Globus pallidus (tissue), 1 donor: ENCODE data around the gene ELF5.

ENCODE experiments used
- DNase-seq: peaks from one replicate; pipeline ENCODE4 v3.0.0-alpha.2; 2015; ENCODE audit warnings: low spot score

Gene ELF5

GRCh38 chr11:34454308-34455032 lies 59.1 kb downstream of the ELF5 start:
- peak; percentile 15 for DNase-seq

- DNase-seq, result no peak
Measured at GRCh38 chr11:34451053-34451452, 62.5 kb downstream of the ELF5 start.

GRCh38 chr11:34449013-34449412 lies 64.6 kb downstream of the ELF5 start:
- no peak for DNase-seq

- no peak for DNase-seq
Measured at GRCh38 chr11:34448223-34448994, 65.2 kb downstream of the ELF5 start.

GRCh38 chr11:34447044-34447443 lies 66.5 kb downstream of the ELF5 start:
- DNase-seq, result no peak

- no peak for DNase-seq
Measured at GRCh38 chr11:34446386-34446785, 67.2 kb downstream of the ELF5 start.

GRCh38 chr11:34445956-34446355 lies 67.6 kb downstream of the ELF5 start:
- no peak for DNase-seq

GRCh38 chr11:34444428-34444827 lies 69.2 kb downstream of the ELF5 start:
- DNase-seq, result no peak

- no peak for DNase-seq
Measured at GRCh38 chr11:34443136-34443535, 70.5 kb downstream of the ELF5 start.

GRCh38 chr11:34441814-34442213 lies 71.8 kb downstream of the ELF5 start:
- no peak for DNase-seq

- no peak for DNase-seq
Measured at GRCh38 chr11:34439610-34440198, 73.9 kb downstream of the ELF5 start.

- peak; percentile 97 for DNase-seq
Measured at GRCh38 chr11:34438529-34439507, 74.8 kb downstream of the ELF5 start, which contains the start of gene CAT. Gene CAT, plus strand, starts transcription at chr11:34438934. Its CDS starts 80 bp downstream, at chr11:34439014.

GRCh38 chr11:34437224-34438125 lies 76.1 kb downstream of the ELF5 start:
- DNase-seq, result no peak

GRCh38 chr11:34433899-34434298 lies 79.7 kb downstream of the ELF5 start:
- DNase-seq, result no peak

- no peak for DNase-seq
Measured at GRCh38 chr11:34432822-34433221, 80.8 kb downstream of the ELF5 start.

- DNase-seq, result no peak
Measured at GRCh38 chr11:34431979-34432378, 81.6 kb downstream of the ELF5 start.
